ENCODE data around the gene ACP4. TPM values are rescaled to one million over a fixed set of nuclear protein-coding genes. Genes with fewer than 3 reads are reported as not detected.
"Not testable (repeated sequence)": the region's sequence is repeated elsewhere in the genome, so short reads cannot be mapped to it uniquely, and the experiment has no call there.

Gene ACP4
- total and polyA plus RNA-seq, 4 donors: not detected

DNA sequence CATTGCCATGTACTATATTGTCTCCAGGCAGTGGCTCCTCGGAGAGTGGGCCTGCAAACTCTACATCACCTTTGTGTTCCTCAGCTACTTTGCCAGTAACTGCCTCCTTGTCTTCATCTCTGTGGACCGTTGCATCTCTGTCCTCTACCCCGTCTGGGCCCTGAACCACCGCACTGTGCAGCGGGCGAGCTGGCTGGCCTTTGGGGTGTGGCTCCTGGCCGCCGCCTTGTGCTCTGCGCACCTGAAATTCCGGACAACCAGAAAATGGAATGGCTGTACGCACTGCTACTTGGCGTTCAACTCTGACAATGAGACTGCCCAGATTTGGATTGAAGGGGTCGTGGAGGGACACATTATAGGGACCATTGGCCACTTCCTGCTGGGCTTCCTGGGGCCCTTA lies 19.3 kb upstream of the ACP4 start:
- ATAC-seq (ENCODE audit: insufficient read depth, low FRiP score): no peak
- WGBS, 2 donors: 83 to 90% methylated on average over 13 of the region's 13 CpGs
- H3K4me3 ChIP-seq: no peak overlapping the region
- TF ChIP-seq, protein P1, sequence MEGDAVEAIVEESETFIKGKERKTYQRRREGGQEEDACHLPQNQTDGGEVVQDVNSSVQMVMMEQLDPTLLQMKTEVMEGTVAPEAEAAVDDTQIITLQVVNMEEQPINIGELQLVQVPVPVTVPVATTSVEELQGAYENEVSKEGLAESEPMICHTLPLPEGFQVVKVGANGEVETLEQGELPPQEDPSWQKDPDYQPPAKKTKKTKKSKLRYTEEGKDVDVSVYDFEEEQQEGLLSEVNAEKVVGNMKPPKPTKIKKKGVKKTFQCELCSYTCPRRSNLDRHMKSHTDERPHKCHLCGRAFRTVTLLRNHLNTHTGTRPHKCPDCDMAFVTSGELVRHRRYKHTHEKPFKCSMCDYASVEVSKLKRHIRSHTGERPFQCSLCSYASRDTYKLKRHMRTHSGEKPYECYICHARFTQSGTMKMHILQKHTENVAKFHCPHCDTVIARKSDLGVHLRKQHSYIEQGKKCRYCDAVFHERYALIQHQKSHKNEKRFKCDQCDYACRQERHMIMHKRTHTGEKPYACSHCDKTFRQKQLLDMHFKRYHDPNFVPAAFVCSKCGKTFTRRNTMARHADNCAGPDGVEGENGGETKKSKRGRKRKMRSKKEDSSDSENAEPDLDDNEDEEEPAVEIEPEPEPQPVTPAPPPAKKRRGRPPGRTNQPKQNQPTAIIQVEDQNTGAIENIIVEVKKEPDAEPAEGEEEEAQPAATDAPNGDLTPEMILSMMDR (IDR thresholded peaks at IDR 0.05; ENCODE audit: control extremely low read depth, extremely low read depth): no peak
- H3K27me3 ChIP-seq (ENCODE audit: control insufficient read depth in 3 of 3, insufficient read depth in 3 of 3, low read length in 2 of 3): no peaks in the 10 kb centered on the region
- no peaks in the 10 kb centered on the region for H3K36me3 ChIP-seq (ENCODE audit: control insufficient read depth in 4 of 4, insufficient read depth in 4 of 4, low read length in 4 of 4)
- no peak for DNase-seq
- no peak overlapping the region for H3K27ac ChIP-seq (ENCODE audit: low read depth in 1 of 2, low read length in 1 of 2)
- no peak overlapping the region for H3K9ac ChIP-seq (ENCODE audit: insufficient read depth in 1 of 2, low read length in 2 of 2)
- H3K4me1 ChIP-seq (ENCODE audit: control insufficient read depth in 5 of 5, insufficient read depth in 5 of 5, low read length in 5 of 5): no peaks in the 10 kb centered on the region
- no peaks in the 10 kb centered on the region for H3K9me3 ChIP-seq (ENCODE audit: control insufficient read depth in 4 of 4, insufficient read depth in 3 of 4, low read length in 3 of 4)

DNA sequence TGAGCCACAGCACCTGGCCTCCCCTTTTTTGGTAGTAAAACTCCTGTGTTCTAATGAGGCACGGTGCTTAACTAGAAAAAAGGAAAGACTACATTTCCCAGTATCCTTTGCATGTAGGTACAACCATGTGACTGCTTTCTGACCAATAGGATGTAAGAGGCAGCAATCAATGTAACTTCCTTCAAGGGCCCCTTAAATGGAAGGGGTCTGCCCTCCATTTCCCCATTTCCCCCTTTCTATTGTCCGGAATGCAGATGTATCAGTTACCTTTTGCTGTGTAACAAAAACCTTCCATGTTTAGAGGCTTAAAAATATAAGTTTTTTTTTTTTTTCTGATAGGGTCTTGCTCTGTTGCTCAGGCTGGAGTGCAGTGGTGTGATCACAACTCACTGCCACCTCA lies 17.7 kb upstream of the ACP4 start:
- Histone ChIP-seq H3K27me3 (ENCODE audit: control insufficient read depth in 3 of 3, insufficient read depth in 3 of 3, low read length in 2 of 3) (peaks cover 0 to 5% (median under 1%) of the 10 kb centered on the region in 3 donors), H3K36me3 (ENCODE audit: control insufficient read depth in 4 of 4, insufficient read depth in 4 of 4, low read length in 4 of 4) (no peaks in the 10 kb centered on the region), H3K9me3 (ENCODE audit: control insufficient read depth in 4 of 4, insufficient read depth in 3 of 4, low read length in 3 of 4) (no peaks in the 10 kb centered on the region), H3K27ac (ENCODE audit: low read depth in 1 of 2, low read length in 1 of 2) (no peak overlapping the region), H3K4me3 (no peak overlapping the region), H3K9ac (ENCODE audit: insufficient read depth in 1 of 2, low read length in 2 of 2) (no peak overlapping the region), H3K4me1 (ENCODE audit: control insufficient read depth in 5 of 5, insufficient read depth in 5 of 5, low read length in 5 of 5) (no peaks in the 10 kb centered on the region)
- no peak for ATAC-seq (ENCODE audit: insufficient read depth, low FRiP score)
- WGBS, 2 donors: 39 to 57% methylated on average over 2 of the region's 2 CpGs
- no peak for DNase-seq
- TF ChIP-seq, protein P1 (IDR thresholded peaks at IDR 0.05; ENCODE audit: control extremely low read depth, extremely low read depth): no peak

DNA sequence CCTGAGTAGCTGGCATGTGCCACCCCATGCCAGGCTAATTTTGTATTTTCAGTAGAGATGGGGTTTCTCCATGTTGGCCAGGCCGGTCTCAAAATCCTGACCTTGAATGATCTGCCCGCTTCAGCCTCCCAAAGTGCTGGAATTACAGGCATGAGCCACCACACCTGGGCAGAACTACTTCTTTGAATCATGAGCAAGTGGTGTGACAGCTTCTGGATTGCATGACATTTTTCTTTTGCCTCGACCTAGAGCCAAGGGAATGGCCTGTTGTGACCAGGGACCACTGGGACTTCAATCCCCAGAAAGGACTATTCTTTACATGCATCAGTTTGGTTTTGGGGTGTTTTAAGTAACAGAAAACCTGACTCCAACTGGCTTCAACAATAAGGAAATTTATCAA lies 17.3 kb upstream of the ACP4 start:
- H3K27me3 ChIP-seq (ENCODE audit: control insufficient read depth in 3 of 3, insufficient read depth in 3 of 3, low read length in 2 of 3): not testable (repeated sequence)

DNA sequence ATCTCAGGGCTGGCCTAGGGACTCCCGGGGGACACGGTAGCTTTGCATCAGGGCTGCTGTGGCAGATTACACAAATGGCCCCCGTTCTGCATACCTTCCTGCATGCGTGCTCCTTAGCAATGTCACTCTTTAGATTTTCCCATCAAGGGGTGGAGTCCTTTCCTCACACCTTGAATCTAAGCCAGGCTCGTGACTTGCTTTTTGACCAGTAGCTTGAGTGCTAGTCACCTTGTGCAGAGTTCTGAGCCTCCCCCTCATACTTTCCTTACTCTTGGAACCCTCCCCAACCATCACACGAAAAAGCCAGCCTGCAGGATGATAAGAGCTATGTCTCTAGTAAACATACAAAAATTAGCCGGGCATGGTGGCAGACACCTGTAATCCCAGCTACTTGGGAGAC lies 16.8 kb upstream of the ACP4 start:
- 54 to 72% methylated on average over 7 of the region's 7 CpGs for WGBS, 2 donors
- H3K4me3 ChIP-seq; H3K27ac ChIP-seq (ENCODE audit: low read depth in 1 of 2, low read length in 1 of 2); ATAC-seq (ENCODE audit: insufficient read depth, low FRiP score); H3K4me1 ChIP-seq (ENCODE audit: control insufficient read depth in 5 of 5, insufficient read depth in 5 of 5, low read length in 5 of 5); DNase-seq; H3K36me3 ChIP-seq (ENCODE audit: control insufficient read depth in 4 of 4, insufficient read depth in 4 of 4, low read length in 4 of 4); H3K9ac ChIP-seq (ENCODE audit: insufficient read depth in 1 of 2, low read length in 2 of 2); H3K9me3 ChIP-seq (ENCODE audit: control insufficient read depth in 4 of 4, insufficient read depth in 3 of 4, low read length in 3 of 4): not testable (repeated sequence)
- H3K27me3 ChIP-seq (ENCODE audit: control insufficient read depth in 3 of 3, insufficient read depth in 3 of 3, low read length in 2 of 3): peaks cover 0 to 13% (median 11%) of the 10 kb centered on the region in 3 donors

More for the DNA sequence above, 17.3 kb upstream of the ACP4 start:
- not testable (repeated sequence) for ATAC-seq (ENCODE audit: insufficient read depth, low FRiP score); H3K27ac ChIP-seq (ENCODE audit: low read depth in 1 of 2, low read length in 1 of 2); DNase-seq; H3K9me3 ChIP-seq (ENCODE audit: control insufficient read depth in 4 of 4, insufficient read depth in 3 of 4, low read length in 3 of 4); H3K4me1 ChIP-seq (ENCODE audit: control insufficient read depth in 5 of 5, insufficient read depth in 5 of 5, low read length in 5 of 5); H3K4me3 ChIP-seq; H3K9ac ChIP-seq (ENCODE audit: insufficient read depth in 1 of 2, low read length in 2 of 2); H3K36me3 ChIP-seq (ENCODE audit: control insufficient read depth in 4 of 4, insufficient read depth in 4 of 4, low read length in 4 of 4)
- WGBS, 2 donors: 83 to 93% methylated on average over 3 of the region's 3 CpGs

DNA sequence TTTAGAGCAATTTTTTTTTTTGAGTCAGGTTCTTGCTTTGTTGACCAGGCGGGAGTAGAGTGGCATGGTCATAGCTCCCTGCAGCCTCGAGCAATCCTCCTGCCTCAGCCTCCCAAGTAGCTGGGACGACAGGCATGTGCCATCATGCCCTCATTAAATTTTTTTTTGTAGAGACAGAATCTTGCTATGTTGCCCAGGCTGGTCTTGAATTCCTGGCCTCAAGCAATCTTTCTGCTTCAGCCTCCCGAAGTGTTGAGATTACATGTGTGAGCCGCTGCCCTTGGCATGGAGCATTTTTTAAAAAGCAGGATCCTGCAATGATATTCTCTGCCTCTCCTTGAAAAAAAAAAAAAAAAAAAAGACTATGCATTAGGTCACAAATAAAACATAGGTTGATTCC lies 14.1 kb upstream of the ACP4 start:
- no peaks in the 10 kb centered on the region for H3K36me3 ChIP-seq (ENCODE audit: control insufficient read depth in 4 of 4, insufficient read depth in 4 of 4, low read length in 4 of 4)
- H3K9me3 ChIP-seq (ENCODE audit: control insufficient read depth in 4 of 4, insufficient read depth in 3 of 4, low read length in 3 of 4): peaks cover 0 to 2% (median 0%) of the 10 kb centered on the region in 4 donors
- DNase-seq (no peak), ATAC-seq (ENCODE audit: insufficient read depth, low FRiP score) (no peak)
- no peak overlapping the region for H3K9ac ChIP-seq (ENCODE audit: insufficient read depth in 1 of 2, low read length in 2 of 2)
- TF ChIP-seq, protein P1 (IDR thresholded peaks at IDR 0.05; ENCODE audit: control extremely low read depth, extremely low read depth): no peak
- no peak overlapping the region for H3K27ac ChIP-seq (ENCODE audit: low read depth in 1 of 2, low read length in 1 of 2)
- H3K4me1 ChIP-seq (ENCODE audit: control insufficient read depth in 5 of 5, insufficient read depth in 5 of 5, low read length in 5 of 5): no peaks in the 10 kb centered on the region
- H3K4me3 ChIP-seq: no peak overlapping the region
- peaks cover 0 to 38% (median 36%) of the 10 kb centered on the region in 3 donors for H3K27me3 ChIP-seq (ENCODE audit: control insufficient read depth in 3 of 3, insufficient read depth in 3 of 3, low read length in 2 of 3)
- 69 to 93% methylated on average over 5 of the region's 5 CpGs for WGBS, 2 donors

Data from lung (tissue), 12 donors.